Sciatic nerve (tissue), 2 donors: ENCODE results near the gene HTR5A. TPM values are rescaled to one million over a fixed set of nuclear protein-coding genes. Genes with fewer than 3 reads are reported as not detected.

Experiments
- ATAC-seq: fragments of 200-7000 bp; cut with Tn5 transposase; one replicate; pipeline ENCODE4 v1.9.1; 2020; ENCODE audit warnings: mild to moderate bottlenecking, moderate library complexity
- DNase-seq: peaks from one replicate; pipeline ENCODE4 v3.0.0-alpha.2; 2020; ENCODE audit warnings: low spot score
- intact Hi-C: fragments of 100-400 bp; cut with DNase I; formaldehyde crosslinking; loops from one replicate; pipeline ENCODE4 v1.14.2; 2022
- total RNA-seq: library from RNA; stranded (reverse); fragmentation: NEBNext Ultra II Directional; extraction: Animal tissue kit (Norgen Biotek cat#: 25700); gene quantifications from one replicate; pipeline ENCODE4 v1.2.1, GENCODE V29; 2021
- donor health status: DM: no; HTN: no; CAD: no.
- donor health status: DM: no; HTN: no; CAD: no.

HTR5A gene
- total RNA-seq, 1 donor from 2014 or later: not detected

DNA sequence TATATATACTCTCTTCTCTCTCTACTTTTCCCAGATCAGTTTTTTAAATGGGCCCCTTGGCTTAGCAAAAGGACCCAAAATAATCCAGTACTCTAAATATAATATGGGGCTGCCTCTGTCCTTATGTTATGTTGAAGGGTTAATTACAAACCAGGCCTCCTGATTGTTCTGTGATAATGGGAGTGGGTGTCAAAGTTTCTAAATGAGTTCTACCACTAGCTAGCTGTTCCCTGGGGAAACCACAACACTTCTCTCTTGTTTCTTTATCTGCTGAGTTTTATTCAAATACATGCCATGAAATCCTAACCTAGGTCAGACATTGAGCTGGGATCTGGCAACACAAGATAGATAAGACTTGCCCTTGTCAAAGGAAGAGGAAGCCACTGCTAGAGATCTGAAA is 3.8 kb downstream of the HTR5A start:
- ATAC-seq (no peak), DNase-seq (no peak)
- intact Hi-C loops: no loop called here

GRCh38 chr7:155084021-155084420 is 13.9 kb downstream of the HTR5A start:
- intact Hi-C loops: no loop called here
- no peak for ATAC-seq
- DNase-seq: no peak

GRCh38 chr7:155084969-155085368 is 14.8 kb downstream of the HTR5A start:
- DNase-seq: no peak
- intact Hi-C loops: no loop called here
- ATAC-seq: no peak

- DNase-seq (no peak), ATAC-seq (no peak)
- intact Hi-C loops: no loop called here
Observed at GRCh38 chr7:155090684-155091083, 20.6 kb downstream of the HTR5A start.

DNA sequence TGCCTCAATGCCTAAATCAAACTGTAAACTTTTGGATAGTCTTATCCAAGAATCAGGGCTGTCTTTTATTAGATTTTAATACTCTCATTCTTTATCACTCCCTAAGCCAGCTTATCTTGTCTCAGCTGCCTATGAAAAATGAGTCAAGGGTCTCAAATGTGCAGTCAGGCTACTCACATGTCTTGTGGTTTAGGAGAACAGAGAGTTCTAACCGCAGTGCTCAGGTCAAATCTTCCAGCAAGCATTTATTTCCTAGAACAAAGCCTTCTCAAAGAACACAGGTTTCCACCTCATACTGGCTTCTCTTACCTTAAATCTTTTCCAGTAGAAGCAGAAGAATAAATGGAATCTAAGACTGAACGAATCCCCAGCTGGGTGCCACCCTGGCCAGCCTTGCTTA is 23.5 kb downstream of the HTR5A start:
- intact Hi-C loops: no loop called here
- DNase-seq (no peak), ATAC-seq (no peak)

GRCh38 chr7:155094636-155095135 is 24.6 kb downstream of the HTR5A start:
- ATAC-seq (no peak), DNase-seq (no peak)
- intact Hi-C loops: loop anchor here (5.0 kb wide), 1 partner anchor 1188 kb away; no protein-coding TSS in a partner anchor

DNA sequence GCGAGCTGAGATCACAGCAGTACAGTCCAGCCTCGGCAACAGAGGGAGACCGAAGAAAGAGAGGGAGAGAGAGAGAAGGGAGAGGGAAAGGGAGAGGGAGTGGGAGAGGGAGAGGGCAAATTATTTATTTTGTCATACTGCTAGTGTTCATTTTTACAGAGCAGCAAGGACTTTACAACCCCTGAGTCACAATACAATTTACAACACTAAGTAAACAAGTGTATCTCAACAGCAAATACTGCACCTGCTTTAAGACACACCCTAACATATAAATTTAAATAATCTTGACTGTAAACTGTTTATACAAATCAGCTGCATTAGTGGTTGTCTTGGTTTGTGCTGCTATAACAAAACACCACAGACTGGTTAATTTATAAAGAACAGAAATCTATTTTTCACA is 27.2 kb downstream of the HTR5A start:
- DNase-seq (no peak), ATAC-seq (no peak)
- intact Hi-C loops: loop anchor here (5.0 kb wide), 1 partner anchor 1185 kb away; no protein-coding TSS in a partner anchor

GRCh38 chr7:155103839-155104238 is 33.7 kb downstream of the HTR5A start:
- intact Hi-C loops: no loop called here
- no peak for ATAC-seq
- no peak for DNase-seq

DNA sequence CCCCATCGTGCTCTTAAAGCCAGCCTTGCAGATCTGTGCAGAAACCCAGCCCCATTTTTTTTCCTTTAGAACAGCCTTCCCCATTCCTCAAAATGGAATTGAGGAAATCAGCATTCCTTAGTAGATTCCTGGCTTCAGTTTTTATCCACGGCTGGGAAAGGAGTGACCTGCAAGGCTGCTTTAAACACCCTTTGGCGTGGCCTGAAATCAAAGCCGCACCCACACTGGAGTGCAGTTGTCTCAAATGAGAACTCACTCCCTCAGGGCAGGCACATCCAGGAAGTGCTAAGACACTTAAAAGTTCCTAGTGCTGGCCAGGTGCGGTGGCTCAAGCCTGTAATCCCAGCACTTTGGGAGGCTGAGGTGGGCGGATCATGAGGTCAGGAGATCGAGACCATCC is 34.8 kb downstream of the HTR5A start:
- DNase-seq (no peak), ATAC-seq (no peak)
- intact Hi-C loops: no loop called here

- DNase-seq (no peak), ATAC-seq (no peak)
- intact Hi-C loops: no loop called here
Observed at GRCh38 chr7:155106356-155106755, 36.2 kb downstream of the HTR5A start.

DNA sequence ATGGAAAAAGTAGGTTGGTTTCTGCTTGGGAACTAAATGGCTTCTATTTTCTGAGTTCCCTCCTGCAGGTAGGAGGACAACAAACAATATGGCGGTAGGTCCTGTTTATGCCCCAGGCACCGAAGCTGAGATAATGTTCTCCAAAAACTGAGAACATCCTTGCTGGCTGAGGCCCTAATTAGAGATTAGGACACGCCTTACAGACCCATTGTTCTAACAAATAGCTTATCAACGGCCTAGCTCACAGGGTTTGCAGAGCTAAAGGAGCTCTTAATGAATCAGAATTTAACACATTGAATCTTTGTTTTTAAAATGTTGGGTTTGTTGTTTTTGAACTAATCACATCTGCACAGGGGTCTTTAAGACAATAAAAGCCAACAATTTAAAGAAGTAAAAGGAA is 37.0 kb downstream of the HTR5A start:
- ATAC-seq (no peak), DNase-seq (no peak)
- intact Hi-C loops: no loop called here

DNA sequence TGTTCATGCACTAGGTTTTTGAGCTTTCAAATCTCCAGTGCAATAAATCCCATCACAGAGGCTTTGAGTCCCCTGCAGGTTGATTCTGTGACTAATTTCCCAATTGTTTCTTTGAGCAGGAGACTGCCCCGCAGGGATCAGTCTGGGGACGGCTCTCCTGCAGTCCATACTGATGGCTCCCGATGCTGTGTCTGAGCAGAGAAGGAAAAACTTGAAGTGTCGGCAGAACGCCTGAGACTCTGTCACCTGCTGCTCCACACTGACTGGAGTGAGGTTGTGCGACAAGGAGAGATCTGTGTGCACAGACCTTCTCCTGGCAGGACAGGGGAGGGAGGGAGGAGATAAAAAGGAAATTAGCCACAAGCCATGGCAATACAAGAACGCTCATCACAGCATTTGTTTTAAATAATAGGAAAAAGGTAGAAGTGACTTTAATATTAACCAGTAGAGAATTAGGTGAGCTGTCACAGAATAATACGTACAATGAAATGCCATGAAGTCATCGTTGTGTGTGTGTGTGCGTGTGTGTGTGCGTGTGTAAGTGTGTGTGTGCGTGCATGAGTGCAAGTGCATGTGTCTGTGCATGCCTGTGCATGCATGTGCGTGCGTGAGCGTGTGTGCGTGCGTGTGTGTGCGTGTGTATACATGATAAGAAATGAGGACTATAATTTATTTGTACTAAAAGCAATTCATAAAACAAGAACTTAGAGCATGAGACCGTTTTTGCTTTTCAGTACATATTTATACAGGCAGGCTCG is 38.2 kb downstream of the HTR5A start:
- no peak for DNase-seq
- no peak for ATAC-seq
- intact Hi-C loops: no loop called here

- intact Hi-C loops: no loop called here
- ATAC-seq (no peak), DNase-seq (no peak)
Observed at GRCh38 chr7:155109121-155109520, 39.0 kb downstream of the HTR5A start.

DNA sequence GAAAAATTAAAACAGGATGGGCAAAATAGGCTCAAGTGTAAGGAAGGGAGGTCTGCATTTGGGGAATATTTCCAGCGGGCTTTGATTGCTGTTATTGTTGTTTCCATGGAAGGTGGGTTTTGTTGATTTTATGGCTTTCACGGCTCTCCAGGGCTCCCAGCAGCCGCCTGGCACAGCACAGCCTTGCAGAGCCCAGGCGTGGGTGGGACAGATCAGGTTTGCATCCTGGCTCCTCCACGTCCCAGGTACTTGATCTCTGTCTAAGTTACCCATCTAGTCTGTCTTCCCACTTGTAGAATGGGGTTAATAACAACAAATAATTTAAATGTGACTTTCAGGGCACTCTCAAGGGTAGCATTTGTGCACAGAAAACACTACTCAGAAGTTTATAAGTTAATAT is 45.2 kb downstream of the HTR5A start:
- DNase-seq: no peak
- ATAC-seq: no peak
- intact Hi-C loops: no loop called here

- DNase-seq: no peak
- intact Hi-C loops: no loop called here
Observed at GRCh38 chr7:155119801-155120382, 49.8 kb downstream of the HTR5A start.

DNA sequence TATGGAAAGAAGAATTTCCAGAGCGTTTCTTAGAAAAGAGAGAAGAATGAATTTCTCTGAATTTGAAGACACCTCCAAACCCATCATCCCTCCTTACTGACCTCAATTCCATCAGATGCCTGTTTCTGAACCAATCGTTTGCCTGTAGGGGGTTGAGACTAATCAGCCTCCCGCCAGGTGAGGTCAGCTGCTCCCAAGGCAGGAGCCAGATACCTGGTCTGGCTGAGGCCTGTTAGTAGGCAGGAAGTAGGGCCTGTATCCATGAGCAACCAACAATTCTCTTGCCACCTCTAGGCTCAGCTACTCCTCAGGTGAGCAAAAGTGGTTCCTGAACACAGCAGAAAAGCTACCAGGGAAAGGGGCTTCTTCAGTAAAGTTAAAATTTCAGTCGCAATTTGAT is 50.3 kb downstream of the HTR5A start:
- no peak for ATAC-seq
- DNase-seq: no peak
- intact Hi-C loops: no loop called here

More at GRCh38 chr7:155119801-155120382, 49.8 kb downstream of the HTR5A start:
- ATAC-seq: no peak

DNA sequence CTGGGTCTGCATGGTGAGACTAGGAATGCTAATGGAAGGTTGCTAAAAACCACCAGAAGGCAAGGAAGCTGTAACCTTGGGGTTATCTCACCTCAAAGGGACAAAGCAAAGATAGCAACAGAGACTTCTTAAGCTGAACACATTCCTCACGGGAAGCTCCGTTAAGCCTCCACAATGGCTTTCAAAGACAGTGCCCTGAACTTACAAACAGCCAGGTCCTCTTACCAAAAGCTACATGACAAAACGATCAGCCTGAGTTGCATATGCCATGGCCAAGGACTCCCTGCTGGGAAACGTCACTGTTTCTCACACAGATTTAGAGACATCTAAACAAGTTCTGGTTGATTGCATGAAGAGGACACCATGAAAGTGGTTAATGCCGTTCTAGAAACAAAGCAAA is 52.7 kb downstream of the HTR5A start:
- ATAC-seq: no peak
- intact Hi-C loops: no loop called here
- no peak for DNase-seq

- intact Hi-C loops: no loop called here
- DNase-seq (no peak), ATAC-seq (no peak)
Observed at GRCh38 chr7:155123413-155123812, 53.3 kb downstream of the HTR5A start.

DNA sequence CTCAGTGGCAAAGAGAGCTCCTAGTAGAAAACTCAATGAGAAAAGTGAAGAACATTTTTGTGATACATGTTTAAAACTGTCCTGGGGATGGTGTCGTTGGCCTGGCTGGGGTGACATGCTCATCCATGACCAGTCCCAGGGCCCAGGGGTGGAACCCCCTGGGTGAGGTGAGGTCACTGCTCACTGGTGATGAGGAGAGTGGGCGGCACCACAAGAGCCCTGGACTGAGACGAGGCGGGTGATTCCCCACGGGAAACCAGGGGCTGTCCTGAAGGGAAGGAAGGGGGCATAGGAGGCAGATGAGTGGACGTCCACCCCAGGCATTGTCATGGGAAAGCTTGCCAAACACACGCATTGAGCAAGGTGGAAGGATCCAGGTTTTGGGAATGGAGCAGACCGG is 54.6 kb downstream of the HTR5A start:
- DNase-seq: no peak
- ATAC-seq: no peak
- intact Hi-C loops: no loop called here

DNA sequence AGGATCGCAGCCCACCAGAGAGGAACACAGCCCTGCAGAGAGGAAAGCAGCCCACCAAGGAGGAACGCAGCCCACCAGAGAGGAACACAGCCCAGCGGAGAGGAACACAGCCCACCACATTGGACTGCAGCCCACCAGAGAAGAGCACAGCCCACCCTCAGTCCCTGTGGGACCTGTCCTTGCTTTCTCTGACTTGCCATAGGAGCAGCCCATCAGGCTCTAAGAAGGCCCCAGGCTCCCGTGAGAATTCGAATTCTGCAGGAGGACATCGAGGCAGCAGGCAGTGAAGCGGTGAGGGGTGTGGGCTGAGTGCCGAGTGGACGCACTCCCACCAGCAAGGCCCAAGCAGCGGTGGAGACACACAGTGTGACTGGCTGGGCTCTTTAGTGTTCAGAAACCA is 59.1 kb downstream of the HTR5A start:
- no peak for DNase-seq
- no peak for ATAC-seq
- intact Hi-C loops: no loop called here

DNA sequence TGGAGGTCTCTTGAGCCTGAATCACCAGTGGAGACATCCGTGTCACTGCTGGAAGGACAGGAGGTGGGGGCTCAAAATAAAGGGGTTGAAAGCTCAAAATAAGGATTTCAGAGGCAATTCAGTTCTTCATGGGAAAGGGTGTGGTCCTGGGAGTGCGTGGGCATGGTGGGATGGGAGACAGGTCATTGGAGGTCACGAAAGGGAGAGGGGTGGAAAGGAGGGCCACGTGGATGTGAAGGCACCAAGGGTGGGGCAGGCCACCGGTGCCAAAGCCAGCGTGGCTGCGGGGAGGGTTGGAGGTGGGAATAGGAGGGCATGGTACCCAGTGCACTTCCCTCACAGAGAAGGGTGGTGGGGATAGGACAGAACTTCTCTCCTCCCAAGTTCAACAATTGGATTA is 59.7 kb downstream of the HTR5A start:
- ATAC-seq (no peak), DNase-seq (no peak)
- intact Hi-C loops: no loop called here
